Islet precursor cell (in vitro differentiated cells): ENCODE results near the gene GABRG3.

ENCODE experiments used
- DNase-seq: peaks from one replicate; pipeline ENCODE4 v3.0.0-alpha.2; 2018

GABRG3 gene

DNA sequence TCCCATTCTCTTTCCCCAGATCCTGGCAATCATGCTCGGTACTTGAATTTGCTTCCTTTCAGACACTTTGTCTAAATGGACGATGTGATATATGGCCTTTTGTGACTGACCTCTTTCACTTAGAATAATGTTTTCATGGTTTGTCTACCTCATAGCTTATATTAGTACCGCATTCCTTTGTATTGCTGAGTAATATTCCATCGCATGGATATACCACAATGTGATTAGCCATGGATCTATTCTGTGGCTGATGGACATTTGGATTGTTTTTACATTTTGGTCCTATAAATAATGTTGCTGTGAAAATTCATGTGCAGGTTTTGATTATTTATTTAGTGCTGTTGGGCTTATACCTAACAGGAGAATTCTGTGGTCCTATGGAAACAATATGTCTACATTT lies 458.6 kb downstream of the GABRG3 start:
- no peak for DNase-seq

DNA sequence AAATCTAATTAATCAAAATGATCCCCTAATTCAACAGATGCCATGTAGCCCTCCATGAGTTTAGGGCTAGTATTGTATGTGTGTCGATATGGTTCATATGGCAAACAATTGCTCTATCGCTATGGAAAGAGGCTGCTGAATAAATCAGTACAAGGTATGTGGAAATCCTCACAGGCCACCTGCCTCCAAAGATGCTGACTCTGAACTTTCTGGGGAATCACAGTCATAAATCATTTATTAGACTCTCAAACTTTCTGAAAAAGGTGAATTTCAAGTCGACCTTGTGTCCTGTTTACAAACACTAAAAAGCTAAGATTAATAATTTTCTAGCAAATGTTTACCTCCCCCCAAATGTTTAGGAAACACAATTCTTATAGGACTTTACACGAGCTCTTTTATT lies 462.6 kb downstream of the GABRG3 start:
- no peak for DNase-seq

- DNase-seq, result no peak
Observed at GRCh38 chr15:27438403-27439375, 467.7 kb downstream of the GABRG3 start.

- DNase-seq, result no peak
Observed at GRCh38 chr15:27441120-27441519, 470.1 kb downstream of the GABRG3 start.

DNA sequence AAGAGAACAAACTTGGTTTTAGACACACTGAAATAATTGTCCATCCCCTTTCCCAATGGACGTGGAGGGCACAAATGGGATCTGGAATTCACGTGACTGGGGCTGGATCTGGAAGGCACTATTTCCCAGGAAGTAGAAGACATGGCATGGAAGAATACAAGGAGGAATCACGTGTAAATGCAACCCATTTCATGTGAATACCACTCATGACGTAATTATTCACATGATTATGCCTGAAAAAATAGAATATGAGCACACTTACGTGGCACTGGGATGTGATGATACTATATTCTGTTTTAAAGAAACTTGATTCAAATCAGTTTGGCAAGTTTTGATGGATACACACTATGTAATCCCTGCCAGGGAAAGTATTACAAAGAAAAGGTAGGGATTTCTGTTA lies 477.3 kb downstream of the GABRG3 start:
- DNase-seq, result no peak

DNA sequence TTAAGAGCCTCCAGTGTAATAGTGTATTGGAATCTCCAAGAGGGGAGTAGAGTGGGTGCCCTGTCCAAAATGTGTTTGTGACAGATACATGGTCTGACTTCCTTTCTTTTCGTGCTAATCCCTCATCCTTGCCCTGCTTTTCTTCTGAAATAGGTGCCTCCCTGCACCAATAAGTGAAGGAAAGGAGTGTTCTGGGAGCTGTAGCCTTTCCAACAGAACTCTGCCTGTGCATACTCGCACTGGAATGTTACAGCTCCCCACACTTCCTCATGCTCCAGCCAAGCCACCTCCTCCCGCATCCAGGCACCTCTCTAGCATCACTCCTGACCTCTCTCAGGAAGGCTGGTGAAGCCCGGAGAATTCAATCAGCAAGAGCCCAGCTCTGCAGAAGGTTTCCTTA lies 478.0 kb downstream of the GABRG3 start:
- DNase-seq, result no peak

DNA sequence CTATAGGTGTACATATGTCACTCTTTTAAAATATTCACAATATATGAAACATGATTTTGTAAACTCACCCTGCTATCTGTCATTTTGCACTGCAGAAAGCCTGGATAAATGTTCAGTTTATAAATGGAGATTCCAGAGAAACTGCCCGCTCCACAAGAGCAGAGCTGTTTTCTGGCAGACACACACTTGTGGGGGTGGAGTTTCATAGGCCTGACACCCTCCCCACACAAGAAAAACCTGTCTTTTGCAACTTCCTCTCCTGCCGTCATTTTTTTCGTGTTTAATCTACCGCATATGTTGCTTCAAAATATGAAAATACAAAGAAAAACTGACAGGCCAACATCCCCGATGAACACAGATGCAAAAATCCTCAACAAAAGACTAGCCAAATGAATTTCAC lies 479.0 kb downstream of the GABRG3 start:
- DNase-seq, result no peak

GRCh38 chr15:27454281-27455075 lies 483.5 kb downstream of the GABRG3 start:
- no peak for DNase-seq

GRCh38 chr15:27456807-27457206 lies 485.8 kb downstream of the GABRG3 start:
- DNase-seq, result no peak

GRCh38 chr15:27457766-27458165 lies 486.8 kb downstream of the GABRG3 start:
- DNase-seq, result no peak

GRCh38 chr15:27458345-27459084 lies 487.5 kb downstream of the GABRG3 start:
- no peak for DNase-seq

GRCh38 chr15:27459836-27460235 lies 488.9 kb downstream of the GABRG3 start:
- no peak for DNase-seq

DNA sequence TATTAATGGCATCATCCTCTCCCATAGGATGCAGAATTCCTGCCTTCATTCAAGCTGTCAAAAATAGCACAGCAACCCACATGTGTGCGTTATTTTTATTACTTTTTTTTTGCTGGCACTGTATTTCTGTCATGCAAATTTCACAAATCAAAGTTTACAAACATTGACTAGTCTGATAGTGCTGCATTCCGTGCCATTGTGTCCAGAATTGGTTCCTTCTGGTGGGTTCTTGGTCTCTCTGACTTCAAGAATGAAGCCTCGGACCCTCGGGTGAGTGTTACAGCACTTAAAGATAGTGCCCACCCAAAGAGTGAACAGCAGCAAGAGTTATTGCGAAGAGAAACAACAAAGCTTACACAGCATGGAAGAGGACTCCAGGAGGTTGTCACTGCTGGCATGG lies 490.2 kb downstream of the GABRG3 start:
- DNase-seq, result no peak

GRCh38 chr15:27463525-27464088 lies 492.6 kb downstream of the GABRG3 start:
- no peak for DNase-seq

- DNase-seq, result no peak
Observed at GRCh38 chr15:27464941-27465612, 494.1 kb downstream of the GABRG3 start.

DNA sequence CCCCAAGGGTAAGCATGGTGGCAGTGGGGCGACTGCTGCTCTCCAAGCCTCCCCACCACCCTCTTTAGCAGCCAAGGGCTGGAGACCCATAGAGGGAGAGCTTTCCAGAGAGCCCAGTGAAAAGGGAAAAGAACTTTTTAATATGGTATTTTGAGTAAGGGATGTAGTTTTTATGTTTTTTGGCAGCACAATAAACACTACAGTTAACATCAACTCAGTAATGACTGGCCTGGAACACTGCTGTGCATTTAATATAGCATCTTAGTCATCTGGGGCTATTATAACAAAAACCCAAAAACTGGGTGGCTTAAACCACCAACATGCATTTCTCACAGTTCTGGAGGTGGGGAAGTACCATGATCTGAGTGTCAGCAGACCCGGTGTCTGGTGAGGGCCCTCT lies 495.8 kb downstream of the GABRG3 start:
- DNase-seq, result no peak

DNA sequence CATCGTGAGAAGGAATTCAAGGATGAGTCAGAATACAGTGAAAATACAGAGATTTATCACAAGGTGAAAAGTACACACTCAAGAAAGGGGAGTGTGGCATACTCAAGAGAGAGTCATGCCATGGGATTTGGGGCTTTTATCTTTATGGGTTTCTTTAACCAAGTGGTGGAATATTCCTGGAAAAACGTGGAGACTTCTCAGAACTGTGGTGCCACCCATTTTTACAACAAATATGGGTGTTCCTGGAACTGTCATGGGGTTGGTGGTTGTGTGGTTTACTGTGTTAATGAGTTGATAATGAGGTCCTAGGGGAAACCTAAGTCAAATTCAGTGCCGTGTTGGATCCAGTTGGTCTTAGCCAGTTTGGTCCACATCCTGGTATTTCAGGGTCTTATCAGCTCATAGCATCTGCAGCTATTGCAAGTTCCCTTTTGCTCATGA lies 497.2 kb downstream of the GABRG3 start:
- DNase-seq, result no peak

- DNase-seq, result no peak
Observed at GRCh38 chr15:27473845-27474244, 502.9 kb downstream of the GABRG3 start.

DNA sequence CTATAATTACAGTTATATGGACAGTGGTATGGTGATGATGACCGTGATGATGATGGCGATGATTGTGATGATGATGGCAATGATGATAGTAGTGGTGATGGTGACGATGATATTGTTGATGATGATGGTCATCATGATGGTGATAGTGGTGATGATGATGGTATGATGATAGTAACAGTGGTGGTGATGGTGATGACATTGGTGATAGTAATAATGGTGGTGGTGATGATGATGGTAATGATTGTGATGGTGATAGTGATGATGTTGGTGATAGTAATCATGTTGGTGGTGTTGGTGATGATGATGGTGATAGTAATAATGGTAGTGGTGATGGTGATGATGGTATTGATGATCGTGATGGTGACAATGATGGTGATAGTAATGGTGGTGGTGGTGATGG lies 504.4 kb downstream of the GABRG3 start:
- DNase-seq, result no peak

DNA sequence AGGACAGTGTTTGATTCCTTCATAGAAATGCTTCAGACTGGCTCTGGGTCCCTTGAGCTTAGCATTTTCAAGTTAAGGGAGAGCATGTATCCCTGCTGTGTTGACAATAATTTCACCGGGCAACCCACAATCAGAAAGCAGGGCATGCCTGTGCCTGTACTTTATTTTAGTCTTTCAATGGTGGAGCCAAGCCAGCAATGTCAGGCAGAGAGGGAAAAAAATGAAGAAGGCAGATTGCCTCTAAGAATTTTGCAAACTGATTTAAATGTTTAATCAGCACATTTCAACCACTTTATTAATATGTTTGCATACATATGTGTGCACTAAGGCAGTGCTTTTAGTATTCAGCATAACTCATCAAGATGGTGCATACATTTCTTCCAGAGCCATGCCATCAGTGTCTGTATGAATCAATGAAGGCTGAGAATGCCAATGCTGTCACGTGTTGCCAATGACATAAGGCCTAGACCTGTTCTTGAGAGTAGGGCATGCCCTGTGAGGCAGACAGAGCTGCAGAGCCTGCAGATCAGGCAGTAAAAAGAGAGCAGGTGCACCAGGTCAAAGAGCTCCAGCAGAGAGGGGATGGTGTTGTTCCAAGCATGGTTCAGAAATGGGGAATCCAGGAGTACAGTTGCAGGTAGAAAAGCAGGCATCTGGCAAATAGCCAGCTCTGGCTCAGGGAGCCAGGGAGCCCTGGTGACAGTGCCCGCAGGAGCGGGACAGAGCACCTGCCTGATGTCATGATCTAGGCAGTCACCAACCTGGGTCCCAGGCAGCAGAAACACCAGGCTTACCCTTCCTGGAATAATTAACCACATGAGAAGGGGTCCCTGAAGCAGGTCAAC lies 508.5 kb downstream of the GABRG3 start:
- DNase-seq, result no peak

DNA sequence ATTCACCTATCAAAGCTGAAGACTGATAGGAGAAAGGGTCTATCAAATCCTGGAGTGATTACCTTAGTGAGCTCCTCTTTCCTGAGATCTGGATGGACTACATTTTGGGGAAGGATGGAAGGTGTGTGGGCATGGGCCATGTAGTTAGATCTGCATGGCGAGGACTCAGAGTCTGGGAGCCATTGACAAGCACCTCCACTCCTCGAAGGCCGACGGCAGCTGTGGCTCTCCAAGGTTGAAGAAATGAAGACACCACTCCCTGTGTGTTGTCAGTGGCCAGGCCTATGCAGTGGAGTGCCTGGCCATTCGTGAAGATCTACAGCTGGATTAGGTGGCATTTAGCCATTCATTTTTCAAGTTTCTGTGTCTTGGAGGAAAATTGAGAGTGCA lies 509.2 kb downstream of the GABRG3 start:
- DNase-seq, result no peak
